Stimulated activated naive CD8-positive, alpha-beta T cell treated with anti-CD3 and anti-CD28 coated beads, Interleukin-15, Interleukin-2, amounts not matched to agents 100 U/mL and 50 U/mL, for 24 hours (primary cell): ENCODE measurements around the gene RTN4R.

ENCODE experiments used
- ATAC-seq: fragments of 150-1000 bp; cut with Tn5 transposase; one replicate; pipeline ENCODE4 v1.10.0; 2021
- DNase-seq: peaks from one replicate; pipeline ENCODE4 v3.0.0; 2021

The RTN4R gene

GRCh38 chr22:20228939-20229272, 39.2 kb downstream of the RTN4R start:
- no peak for ATAC-seq
- no peak for DNase-seq

GRCh38 chr22:20228055-20228938, 39.8 kb downstream of the RTN4R start:
- no peak for DNase-seq
- no peak for ATAC-seq

DNA sequence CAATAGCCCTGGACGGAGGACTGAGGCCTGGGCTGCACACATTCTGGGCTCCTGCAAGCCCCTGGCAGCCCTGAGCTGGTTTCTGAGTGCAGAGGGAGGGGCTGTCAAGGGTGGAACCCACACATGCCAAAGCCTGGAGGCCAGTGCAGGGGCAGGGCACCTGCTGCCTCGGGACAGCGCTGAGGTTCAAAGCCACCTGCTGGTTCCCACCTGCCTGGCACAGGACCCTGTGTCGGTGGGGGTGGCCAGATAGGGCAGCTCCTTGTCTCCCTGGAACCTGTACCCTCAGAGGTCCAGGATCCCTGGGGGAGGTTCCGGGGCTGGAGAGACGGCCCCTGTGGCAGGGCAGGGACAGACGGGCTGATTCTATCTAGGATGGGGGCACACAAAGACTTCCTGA, 40.8 kb downstream of the RTN4R start:
- DNase-seq (no peak), ATAC-seq (no peak)

DNA sequence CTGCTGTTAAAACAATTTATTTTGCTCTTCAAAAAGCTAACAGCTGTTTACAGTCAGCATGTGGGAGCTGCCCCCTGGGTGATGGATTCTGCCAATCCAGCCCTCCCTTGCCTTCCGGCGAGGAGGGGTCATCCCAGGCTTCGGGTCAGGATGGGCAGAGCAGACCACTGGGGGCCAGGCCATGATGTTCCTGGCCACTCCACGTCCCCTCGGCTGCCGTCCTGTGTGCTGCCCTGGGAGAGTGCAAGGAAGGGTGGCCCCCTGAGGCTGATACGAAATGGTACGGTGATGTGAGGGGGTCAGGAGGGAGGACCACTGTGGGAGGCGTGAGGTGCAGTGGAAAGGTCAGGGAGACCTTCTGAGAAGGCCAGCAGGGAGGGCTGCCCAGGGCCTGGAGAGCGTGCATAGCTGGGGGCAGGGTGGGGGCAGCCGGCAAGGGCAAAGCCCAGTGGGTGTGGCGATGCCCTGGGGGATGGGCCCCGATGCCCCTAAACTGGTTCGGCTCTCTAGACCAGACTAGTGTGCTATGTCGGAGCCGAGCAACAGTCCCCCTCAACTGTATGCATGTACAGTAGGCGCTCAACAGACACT, 41.3 kb downstream of the RTN4R start:
- ATAC-seq (no peak), DNase-seq (no peak)

GRCh38 chr22:20226077-20226716, 41.9 kb downstream of the RTN4R start:
- ATAC-seq = no peak
- DNase-seq = no peak

DNA sequence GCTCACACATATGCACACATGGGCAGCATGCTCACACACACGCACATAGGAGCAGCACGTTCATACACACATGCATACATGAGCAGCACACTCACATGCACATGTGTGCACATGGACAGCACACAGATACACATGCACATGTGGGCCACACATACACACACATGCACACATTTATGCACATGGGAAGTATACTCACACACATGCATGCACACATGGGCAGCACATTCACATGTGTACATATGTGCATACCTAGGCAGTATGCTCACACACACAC, 42.5 kb downstream of the RTN4R start:
- DNase-seq (no peak), ATAC-seq (no peak)

DNA sequence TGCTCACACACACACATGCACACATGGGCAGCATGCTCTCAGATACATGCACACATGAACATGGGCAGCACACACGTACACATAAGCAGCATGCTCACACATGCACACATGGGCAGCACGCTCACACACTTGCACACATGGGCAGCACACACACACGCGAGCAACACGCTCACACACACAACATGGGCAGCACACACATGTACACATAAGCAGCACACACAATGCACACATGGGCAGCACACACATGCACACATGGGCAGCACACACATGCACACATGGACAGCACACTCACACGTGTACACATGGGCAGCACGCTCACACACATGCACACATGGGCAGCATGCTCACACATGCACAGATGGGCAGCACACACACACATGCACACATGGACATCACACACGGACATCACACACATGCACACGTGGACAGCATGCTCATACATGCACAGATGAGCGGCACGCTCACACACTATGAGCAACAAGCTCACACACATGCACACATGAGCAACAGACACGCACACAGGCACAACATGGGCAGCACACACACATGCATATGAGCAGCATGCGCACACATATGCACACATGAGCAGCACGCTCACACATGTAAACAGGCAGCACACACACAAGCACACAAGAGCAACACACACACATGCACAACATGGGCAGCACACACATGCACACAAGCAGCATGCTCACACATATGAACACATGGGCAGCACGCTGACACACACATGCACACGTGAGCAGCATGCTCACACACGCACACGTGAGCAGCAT, 43.0 kb downstream of the RTN4R start:
- DNase-seq (no peak), ATAC-seq (no peak)

DNA sequence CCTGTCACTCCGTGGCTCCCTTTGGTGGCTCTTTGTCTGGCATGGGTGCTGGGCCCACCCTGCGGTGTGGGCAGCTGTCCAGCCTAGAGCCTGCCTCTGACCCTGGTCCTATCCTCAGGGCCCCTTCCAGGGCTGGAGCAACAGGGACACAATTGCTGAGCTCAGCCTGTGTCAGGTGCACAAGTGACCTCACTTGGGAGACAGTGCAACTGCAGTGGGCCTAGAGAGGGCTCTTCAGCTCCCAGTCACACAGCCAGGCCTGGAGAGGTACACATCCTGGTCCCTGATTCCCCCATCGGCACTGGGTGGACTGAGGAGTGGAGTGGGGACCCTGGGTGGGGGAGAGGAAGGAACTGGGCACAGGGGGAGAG, 43.9 kb downstream of the RTN4R start:
- no peak for ATAC-seq
- DNase-seq = no peak

DNA sequence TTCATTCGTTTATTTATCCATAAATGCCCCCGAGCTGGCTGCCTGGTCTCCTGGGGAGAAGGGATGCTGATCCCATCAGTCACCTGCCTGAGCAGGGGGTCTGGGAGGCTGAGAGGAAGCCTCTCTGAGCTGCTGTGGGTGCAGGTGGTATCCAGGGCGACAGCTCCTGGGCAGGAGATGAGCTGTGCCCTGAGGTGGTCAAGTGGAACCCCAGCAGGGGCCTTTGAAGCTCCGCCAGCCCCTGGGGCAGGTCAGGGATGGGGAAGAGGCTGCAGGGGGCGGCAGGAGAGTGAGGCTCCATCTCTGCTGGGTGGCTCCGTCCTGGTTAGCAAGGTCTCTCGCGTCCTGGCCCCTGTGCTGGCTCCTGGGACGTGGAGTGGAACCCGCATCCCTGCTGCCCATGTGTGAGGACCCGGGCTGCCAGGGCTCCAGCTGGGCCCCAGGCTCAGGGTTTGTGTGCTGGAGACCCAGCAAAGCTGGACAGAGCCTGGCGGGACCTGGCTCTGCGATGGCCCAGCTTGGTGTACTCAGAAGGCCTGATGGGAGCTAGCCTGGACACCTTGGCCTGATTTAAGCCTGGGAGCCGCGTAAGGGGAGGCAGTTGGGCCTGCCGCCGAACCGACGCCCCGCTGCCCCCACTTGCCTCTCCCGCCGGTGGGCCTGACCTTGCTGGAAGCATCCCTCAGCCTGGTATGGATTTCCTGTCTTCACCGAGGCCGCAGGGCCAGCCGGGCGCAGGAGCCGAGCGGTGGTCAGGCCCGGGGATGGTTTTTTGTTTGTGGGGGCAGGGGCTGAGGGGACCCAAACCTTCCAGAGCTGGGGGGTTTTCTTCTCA, 44.5 kb downstream of the RTN4R start:
- no peak for DNase-seq
- ATAC-seq = no peak

GRCh38 chr22:20222764-20223420, 45.2 kb downstream of the RTN4R start:
- no peak for ATAC-seq
- DNase-seq = no peak

DNA sequence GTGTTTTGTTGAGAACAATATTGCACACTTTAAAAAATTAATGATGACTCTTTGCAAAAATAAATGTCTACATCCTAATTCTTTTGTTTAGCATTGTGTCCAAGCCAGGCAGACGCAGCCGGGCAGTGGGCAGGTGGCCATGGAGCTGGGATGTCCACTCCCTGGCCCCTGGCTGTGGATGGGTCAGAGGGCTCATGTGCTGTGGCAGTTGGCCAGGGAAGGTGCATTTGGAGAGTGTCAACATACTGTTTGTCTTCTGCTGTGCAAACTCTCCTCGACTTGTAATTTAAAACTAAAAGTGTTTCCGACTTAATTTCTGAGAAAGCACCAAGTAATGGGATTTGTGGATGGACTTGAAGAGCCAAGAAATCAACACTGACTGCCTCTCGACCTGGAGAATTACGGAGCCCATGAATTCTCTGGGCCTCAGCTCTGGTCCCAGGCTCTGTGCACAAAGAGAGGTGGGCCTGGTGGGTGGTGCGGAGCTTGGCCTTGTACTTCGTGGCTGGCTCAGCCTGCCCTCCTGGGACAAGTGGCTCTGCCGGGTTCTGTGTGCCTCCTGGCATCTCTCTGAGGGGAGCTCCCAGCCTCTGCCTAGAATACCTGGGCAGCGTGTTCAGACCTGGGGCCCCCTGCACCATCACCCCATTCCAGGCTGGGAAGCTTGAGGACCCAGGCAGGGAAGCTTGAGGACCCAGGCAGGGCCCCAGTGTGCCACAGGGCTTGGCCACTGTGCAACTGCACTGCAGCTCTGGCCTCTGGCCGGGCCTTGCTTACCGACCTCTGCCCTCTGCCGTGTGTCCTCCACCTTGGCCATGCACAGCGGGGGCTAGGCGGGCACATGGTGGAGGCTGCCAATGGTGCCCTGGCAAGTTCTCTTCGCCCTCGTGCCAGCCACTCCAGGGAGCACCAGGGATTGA, 46.4 kb downstream of the RTN4R start:
- no peak for ATAC-seq
- no peak for DNase-seq

- ATAC-seq (no peak), DNase-seq (no peak)
Measured at GRCh38 chr22:20220629-20221026, 47.5 kb downstream of the RTN4R start.

GRCh38 chr22:20219667-20220628, 48.2 kb downstream of the RTN4R start:
- ATAC-seq = no peak
- DNase-seq = no peak

DNA sequence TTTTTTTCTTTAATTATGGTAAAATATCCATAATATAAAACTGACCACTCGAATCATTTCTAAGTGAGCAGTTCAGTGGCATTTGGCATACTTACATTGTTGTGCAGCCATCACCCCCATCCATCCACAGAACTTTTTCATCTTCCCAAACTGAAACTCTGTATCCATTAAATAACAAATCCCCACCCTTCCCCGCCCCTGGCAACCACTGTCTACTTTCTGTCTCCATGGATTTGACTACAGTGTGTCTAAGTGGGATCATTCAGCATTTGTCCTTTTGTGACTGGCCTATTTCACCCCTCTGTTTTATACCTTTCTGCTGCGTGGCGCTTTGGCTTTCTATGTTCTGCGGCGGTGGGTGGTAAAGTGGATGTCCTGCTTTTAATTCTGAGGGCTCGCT, 49.1 kb downstream of the RTN4R start:
- DNase-seq (no peak), ATAC-seq (no peak)

DNA sequence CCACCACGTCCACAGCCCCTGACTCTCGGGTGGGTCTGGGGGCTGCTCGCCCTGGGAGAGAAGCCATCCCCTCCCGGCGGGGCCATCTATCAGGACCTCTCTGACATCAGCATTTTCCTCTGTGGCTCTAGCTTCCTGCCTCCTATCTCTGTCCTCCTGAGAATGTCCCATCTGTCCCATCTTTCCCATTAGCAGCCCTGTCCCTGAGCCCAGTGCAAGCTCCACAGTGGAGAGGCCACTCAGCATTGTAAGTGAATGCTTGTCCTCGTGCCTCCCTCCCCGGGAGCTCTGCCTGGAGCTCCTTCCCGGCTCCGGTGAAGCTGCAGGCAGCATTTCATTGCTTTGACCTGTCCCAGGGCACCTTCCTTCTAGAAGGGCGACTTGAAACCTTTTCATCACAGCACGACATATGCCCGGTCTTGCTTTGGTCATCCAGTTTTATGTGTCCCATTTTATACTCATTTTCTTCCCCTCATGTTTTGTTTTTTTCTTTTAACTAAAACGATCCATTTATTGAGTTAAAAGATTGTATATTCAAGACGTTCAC, 49.7 kb downstream of the RTN4R start:
- ATAC-seq (no peak), DNase-seq (no peak)

GRCh38 chr22:20217563-20217962, 50.6 kb downstream of the RTN4R start:
- ATAC-seq (no peak), DNase-seq (no peak)

DNA sequence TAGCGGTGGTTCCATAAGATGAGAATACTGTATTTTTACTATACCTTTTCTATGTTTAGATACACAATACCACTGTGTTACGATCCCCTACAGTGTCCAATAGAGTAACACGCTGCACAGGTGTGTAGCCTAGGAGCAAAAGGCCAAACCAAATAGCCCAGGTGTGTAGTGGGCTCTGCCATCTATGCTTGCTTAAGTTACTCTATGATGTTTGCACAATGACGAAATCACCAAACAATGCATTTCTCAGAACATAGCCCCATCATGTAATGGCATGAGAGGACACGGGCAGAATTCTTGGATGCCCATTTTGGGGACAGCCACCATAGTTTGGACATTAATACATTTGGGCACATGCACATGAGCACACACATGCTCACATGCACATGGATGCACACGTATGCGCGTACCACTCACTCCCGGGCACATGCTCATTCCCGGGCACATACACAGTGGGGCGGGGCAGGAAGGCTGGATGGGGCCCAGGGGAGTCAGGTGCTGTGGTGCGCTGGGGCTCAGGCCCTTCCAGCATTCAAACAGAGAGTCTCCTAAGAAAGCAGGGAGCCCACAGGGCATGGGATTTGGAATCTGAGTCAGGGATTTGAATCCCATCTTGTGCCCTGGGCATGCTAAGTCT, 51.1 kb downstream of the RTN4R start:
- DNase-seq = no peak
- no peak for ATAC-seq

DNA sequence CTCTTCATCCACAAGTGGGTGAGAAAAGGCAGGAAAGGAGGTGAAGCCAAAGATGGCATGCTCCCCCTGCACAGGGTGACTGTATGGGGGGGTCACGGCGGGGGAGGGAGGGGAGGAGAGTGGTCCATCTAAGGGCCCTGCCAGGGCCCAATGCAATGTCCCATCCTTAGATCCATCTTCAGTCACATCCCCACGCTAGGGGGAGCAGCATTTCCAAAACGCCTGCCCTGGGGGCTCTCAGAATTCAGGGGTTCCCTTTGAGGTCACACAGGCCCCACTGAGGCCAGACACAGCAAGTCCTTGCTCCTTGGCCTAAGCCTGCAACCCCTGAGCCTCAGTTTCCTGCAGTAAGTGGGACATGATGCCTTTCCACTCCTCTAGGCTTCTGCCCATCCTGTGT, 52.4 kb downstream of the RTN4R start:
- ATAC-seq (no peak), DNase-seq (no peak)

DNA sequence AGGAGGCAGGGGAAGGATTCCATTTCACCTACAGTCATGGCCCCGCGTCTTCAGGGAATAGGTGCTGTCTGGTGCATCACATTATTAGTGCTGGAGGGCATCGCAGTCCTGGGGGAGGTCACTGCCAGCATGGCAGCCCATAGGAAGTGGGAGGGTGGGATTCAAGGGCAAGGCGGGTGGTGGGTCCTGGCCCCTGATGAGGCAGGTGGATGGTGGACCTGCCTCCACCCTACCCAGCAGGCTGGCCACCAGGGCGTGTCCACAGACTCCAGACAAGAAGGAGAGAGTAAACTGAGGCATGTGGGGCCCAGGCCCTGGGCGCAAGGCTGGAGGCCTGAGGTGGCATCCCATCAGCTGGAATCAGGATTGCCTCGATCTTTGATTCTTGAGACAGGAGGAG, 53.3 kb downstream of the RTN4R start:
- ATAC-seq (no peak), DNase-seq (no peak)
